H9 (cell line): ENCODE data around the gene KRCC1. TPM values are rescaled to one million over a fixed set of nuclear protein-coding genes. Genes with fewer than 3 reads are reported as not detected.

Experiments
- DNase-seq: peaks from one replicate; pipeline ENCODE4 v3.0.0-alpha.2; 2017
- H2AFZ ChIP-seq: one replicate; pipeline ENCODE4 v1.6.1; 2013; ENCODE audit warnings: mild to moderate bottlenecking, low read length, control low read depth, moderate library complexity
- H2AK5ac ChIP-seq: 2 replicates; pipeline ENCODE4 v1.6.1; 2013; ENCODE audit warnings: low read length, control low read depth, mixed read lengths; ENCODE audit not compliant: insufficient read length
- H2BK120ac ChIP-seq: one replicate; pipeline ENCODE4 v1.6.1; 2013; ENCODE audit warnings: low read depth, mild to moderate bottlenecking, low read length, control low read depth, inconsistent platforms; ENCODE audit not compliant: poor library complexity, severe bottlenecking
- H2BK12ac ChIP-seq: 2 replicates; pipeline ENCODE4 v1.6.1; 2013; ENCODE audit warnings: low read length, control low read depth, mixed read lengths, low read depth; ENCODE audit not compliant: insufficient read length
- H2BK15ac ChIP-seq: 2 replicates; pipeline ENCODE4 v1.6.1; 2013; ENCODE audit warnings: low read depth, low read length, control low read depth
- H2BK20ac ChIP-seq: one replicate; pipeline ENCODE4 v1.6.1; 2013; ENCODE audit warnings: low read depth, mild to moderate bottlenecking, low read length, control low read depth, inconsistent platforms; ENCODE audit not compliant: poor library complexity, severe bottlenecking
- H2BK5ac ChIP-seq: 2 replicates; pipeline ENCODE4 v1.6.1; 2013; ENCODE audit warnings: low read length, control low read depth, mixed read lengths; ENCODE audit not compliant: insufficient read length
- H3K14ac ChIP-seq: 2 replicates; pipeline ENCODE4 v1.6.1; 2013; ENCODE audit warnings: low read length, control low read depth; ENCODE audit not compliant: insufficient read depth
- H3K18ac ChIP-seq: 2 replicates; pipeline ENCODE4 v1.6.1; 2013; ENCODE audit warnings: low read depth, mild to moderate bottlenecking, mixed read lengths, low read length, control low read depth; ENCODE audit not compliant: insufficient read length
- H3K23ac ChIP-seq: 2 replicates; pipeline ENCODE4 v1.6.1; 2013; ENCODE audit warnings: low read length, control low read depth, mixed read lengths, low read depth; ENCODE audit not compliant: insufficient read length
- H3K23me2 ChIP-seq: 2 replicates; pipeline ENCODE4 v1.6.1; 2013; ENCODE audit warnings: low read depth, mild to moderate bottlenecking, mixed read lengths, low read length, control low read depth; ENCODE audit not compliant: insufficient read length, poor library complexity, severe bottlenecking
- H3K27ac ChIP-seq: 2 replicates; pipeline ENCODE4 v1.5.1; 2013; ENCODE audit warnings: low read length, control low read depth, mixed read lengths, low read depth; ENCODE audit not compliant: insufficient read length
- H3K27me3 ChIP-seq: 2 replicates; pipeline ENCODE4 v1.6.1; 2013; ENCODE audit warnings: low read length, control low read depth, inconsistent platforms; ENCODE audit not compliant: insufficient read depth
- H3K4ac ChIP-seq: 2 replicates; pipeline ENCODE4 v1.6.1; 2013; ENCODE audit warnings: low read depth, mild to moderate bottlenecking, control low read depth, inconsistent platforms, low read length, moderate library complexity
- H3K4me1 ChIP-seq: 2 replicates; pipeline ENCODE4 v1.6.1; 2013; ENCODE audit warnings: low read length, control low read depth, inconsistent platforms; ENCODE audit not compliant: insufficient read depth
- H3K4me2 ChIP-seq: 2 replicates; pipeline ENCODE4 v1.6.1; 2013; ENCODE audit warnings: low read length, control low read depth, mixed read lengths; ENCODE audit not compliant: insufficient read length, insufficient read depth
- H3K56ac ChIP-seq: 2 replicates; pipeline ENCODE4 v1.6.1; 2013; ENCODE audit warnings: low read depth, mild to moderate bottlenecking, mixed read lengths, low read length, control low read depth; ENCODE audit not compliant: insufficient read length
- H3K79me1 ChIP-seq: 2 replicates; pipeline ENCODE4 v1.6.1; 2013; ENCODE audit warnings: low read depth, mild to moderate bottlenecking, moderate library complexity, low read length, control low read depth, inconsistent platforms; ENCODE audit not compliant: insufficient read depth, poor library complexity, severe bottlenecking
- H3K79me2 ChIP-seq: 2 replicates; pipeline ENCODE4 v1.6.1; 2013; ENCODE audit warnings: low read length, control low read depth, inconsistent platforms; ENCODE audit not compliant: insufficient read depth
- H3K9ac ChIP-seq: 2 replicates; pipeline ENCODE4 v1.6.1; 2013; ENCODE audit warnings: low read length, control low read depth, mixed read lengths; ENCODE audit not compliant: insufficient read length; ENCODE audit errors: extremely low read depth
- H3K9me3 ChIP-seq: one replicate; pipeline ENCODE4 v1.6.1; 2013; ENCODE audit warnings: low read depth, low read length, inconsistent platforms; ENCODE audit not compliant: control insufficient read depth
- H3T11ph ChIP-seq: one replicate; pipeline ENCODE4 v1.6.1; 2013; ENCODE audit warnings: mild to moderate bottlenecking, low read length, control low read depth, inconsistent platforms
- H4K20me1 ChIP-seq: one replicate; pipeline ENCODE4 v1.6.1; 2013; ENCODE audit not compliant: control insufficient read depth, insufficient read length, insufficient read depth
- H4K5ac ChIP-seq: 2 replicates; pipeline ENCODE4 v1.6.1; 2013; ENCODE audit warnings: low read depth, mild to moderate bottlenecking, mixed read lengths, low read length, control low read depth; ENCODE audit not compliant: insufficient read length
- H4K8ac ChIP-seq: replicated peaks from 2 replicates; pipeline ENCODE4 v1.6.1; 2013; ENCODE audit warnings: low read length, control low read depth, mixed read lengths, low read depth; ENCODE audit not compliant: insufficient read length
- H4K91ac ChIP-seq: 2 replicates; pipeline ENCODE4 v1.6.1; 2013; ENCODE audit warnings: low read depth, mild to moderate bottlenecking, moderate library complexity, mixed read lengths, low read length, control low read depth; ENCODE audit not compliant: insufficient read length
- H3K27ac Mint-ChIP-seq, 3 experiments: 2 replicates in 2 of 3; 3 replicates in 1 of 3; pipeline ENCODE4 v1.8.0; 2020 to 2021; ENCODE audit warnings: mixed read lengths in 3 of 3, mild to moderate bottlenecking in 1 of 3, moderate library complexity in 1 of 3
- H3K27me3 Mint-ChIP-seq: 2 replicates; pipeline ENCODE4 v1.8.0; 2021; ENCODE audit warnings: low read depth, mild to moderate bottlenecking, moderate library complexity, mixed read lengths
- H3K36me3 Mint-ChIP-seq, 3 experiments: 2 replicates in 2 of 3; 3 replicates in 1 of 3; pipeline ENCODE4 v1.8.0; 2020 to 2021; ENCODE audit warnings: low read depth in 3 of 3, mixed read lengths in 3 of 3; ENCODE audit not compliant: insufficient read depth in 1 of 3
- H3K4me1 Mint-ChIP-seq, 2 experiments: 2 replicates each; pipeline ENCODE4 v1.8.0; 2020; ENCODE audit warnings: mixed read lengths in 2 of 2
- H3K4me3 Mint-ChIP-seq, 2 experiments: 2 replicates in 1 of 2; 3 replicates in 1 of 2; pipeline ENCODE4 v1.8.0; 2020 to 2021; ENCODE audit warnings: mild to moderate bottlenecking in 2 of 2, mixed read lengths in 2 of 2, moderate library complexity in 1 of 2
- H3K9me3 Mint-ChIP-seq, 2 experiments: 2 replicates in 1 of 2; 3 replicates in 1 of 2; pipeline ENCODE4 v1.8.0; 2020; ENCODE audit warnings: mild to moderate bottlenecking in 2 of 2, mixed read lengths in 2 of 2, moderate library complexity in 1 of 2
- CTCF ChIP-seq: fragments of 200-600 bp; sonication (generic); conservative IDR thresholded peaks from 3 replicates; pipeline ENCODE4 v1.8.0; 2021; ENCODE audit warnings: antibody characterized with exemption, mild to moderate bottlenecking
- WGBS: extraction: QIAGEN DNeasy Blood & Tissue Kit; methylation state at CpG from one replicate; pipeline ENCODE4 v1.1.7; 2013; ENCODE audit warnings: missing lambda C conversion rate, low lambda C conversion rate, mixed read lengths; ENCODE audit not compliant: insufficient read length; ENCODE audit errors: extremely low coverage; 5-methylcytosine and 5-hydroxymethylcytosine counted together
- total RNA-seq: library from RNA; stranded (reverse); gene quantifications from 2 replicates; pipeline ENCODE4 v1.2.1, GENCODE V29; 2021

KRCC1 gene
- total RNA-seq, 1 experiment from 2014 or later: 8.2 TPM

- H3K4me1 Mint-ChIP-seq: peaks cover 23 to 24% of the 10 kb centered on the region in 2 experiments
- no peaks in the 10 kb centered on the region; the same call in 1 of the 2 replicates for H3K79me2 ChIP-seq
Observed at GRCh38 chr2:88053296-88053695, 2.3 kb downstream of the KRCC1 start.

More at GRCh38 chr2:88053296-88053695, 2.3 kb downstream of the KRCC1 start:
- no peak overlapping the region for H3K4me2 ChIP-seq
- Mint-ChIP-seq H3K4me3 (no peak overlapping the region), H3K27ac (0 out of 7 replicates have a peak overlapping the region, but pooled peaks of 1 of the 3 experiments have one; percentile 11), H3K9me3 (no peaks in the 10 kb centered on the region; a peak in 2 of 5 replicates), H3K36me3 (peaks cover 4 to 13% (median 6%) of the 10 kb centered on the region in 3 experiments; a peak in 5 of 7 replicates), H3K27me3 (no peaks in the 10 kb centered on the region; the same call in 1 of the 2 replicates)
- no peak overlapping the region for H3K27ac ChIP-seq
- no CpG with 5 or more reads among the region's 1 CpG for WGBS
- no peak overlapping the region for H2BK120ac ChIP-seq
- H2BK20ac ChIP-seq: no peak overlapping the region
- no peak overlapping the region for H3K56ac ChIP-seq
- H3K23me2 ChIP-seq: no peaks in the 10 kb centered on the region
- no peak overlapping the region for H2BK15ac ChIP-seq
- H3K4ac ChIP-seq: no peak overlapping the region
- H3K9me3 ChIP-seq: no peaks in the 10 kb centered on the region
- H4K8ac ChIP-seq: no peak overlapping the region
- no peak overlapping the region for H4K91ac ChIP-seq
- no peak overlapping the region for H2AFZ ChIP-seq
- H4K5ac ChIP-seq: no peak overlapping the region
- H2BK12ac ChIP-seq: no peak overlapping the region
- no peak overlapping the region for H2BK5ac ChIP-seq
- no peak overlapping the region for H2AK5ac ChIP-seq
- no peak overlapping the region for H3T11ph ChIP-seq
- no peak for TF ChIP-seq CTCF
- no peak overlapping the region for H3K9ac ChIP-seq
- H3K18ac ChIP-seq: no peak overlapping the region
- no peaks in the 10 kb centered on the region for H3K27me3 ChIP-seq
- H3K23ac ChIP-seq: no peak overlapping the region
- peaks cover 4% of the 10 kb centered on the region for H3K79me1 ChIP-seq
- no peak overlapping the region for H3K14ac ChIP-seq
- H4K20me1 ChIP-seq: no peaks in the 10 kb centered on the region
- no peak for DNase-seq
- H3K4me1 ChIP-seq: no peaks in the 10 kb centered on the region; the same call in 1 of the 2 replicates
